ENCODE data around the gene MOB2. TPM values are rescaled to one million over a fixed set of nuclear protein-coding genes. Genes with fewer than 3 reads are reported as not detected.
"Not testable (repeated sequence)": the region's sequence is repeated elsewhere in the genome, so short reads cannot be mapped to it uniquely, and the experiment has no call there.

The MOB2 gene
- total and polyA plus RNA-seq, 8 donors: 13.7 to 30.4 (median 18.2) TPM

DNA sequence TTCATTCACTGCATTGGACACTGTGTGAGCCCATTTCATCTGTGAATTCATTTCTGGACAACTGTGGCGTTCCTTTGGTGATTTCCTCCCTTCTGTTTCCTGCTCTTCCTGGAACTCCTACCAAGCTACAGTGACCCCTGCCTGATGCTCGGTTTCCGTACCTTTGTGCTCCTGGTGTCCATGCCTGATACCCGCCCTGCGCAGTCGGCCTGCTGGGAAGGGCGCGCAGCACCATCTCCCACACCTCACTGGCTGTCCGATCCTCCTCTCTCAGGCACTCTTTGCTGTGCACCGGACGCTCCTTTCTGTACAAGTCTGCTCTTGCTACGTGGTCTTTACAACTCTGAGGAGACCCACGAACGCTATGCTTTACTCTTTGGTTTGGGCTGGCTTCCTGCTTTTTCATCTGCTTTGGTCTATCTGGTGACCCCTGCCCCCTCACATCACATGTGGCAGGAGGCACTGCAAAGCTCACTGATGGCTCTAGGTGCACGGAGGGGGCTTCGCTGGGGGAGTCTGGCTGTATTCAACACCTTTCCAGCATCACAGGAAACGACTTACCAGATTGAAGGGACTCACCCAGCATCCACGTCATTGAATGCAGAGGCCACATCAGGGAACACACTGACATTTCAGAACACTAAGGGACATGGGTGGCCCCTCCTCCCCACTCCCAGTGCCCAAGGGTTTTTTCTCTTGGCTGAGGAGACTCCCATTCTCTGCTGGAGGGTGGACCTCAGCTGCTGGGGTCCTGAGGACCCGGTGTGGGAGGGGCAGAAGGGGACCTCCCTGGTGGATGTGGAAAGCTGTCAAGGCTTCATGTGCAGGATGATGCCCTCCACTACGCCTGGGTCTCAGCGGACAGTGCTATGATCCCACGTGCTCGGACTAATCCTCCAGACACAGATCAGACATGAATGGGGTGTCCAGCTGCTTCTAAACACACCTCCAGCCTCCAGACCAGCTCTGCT is 27.0 kb upstream of the MOB2 start:
- DNase-seq (no peak), FAIRE-seq (no peak), ATAC-seq (no peak)
- WGBS, 2 donors: 79 to 86% methylated on average over 23 of the region's 23 CpGs
- Histone ChIP-seq H3K36me3 (no peaks in the 10 kb centered on the region), H3K27me3 (no peaks in the 10 kb centered on the region), H3K4me3 (no peak overlapping the region), H3K9me3 (no peaks in the 10 kb centered on the region), H3K4me1 (peaks cover 4 to 8% (median 4%) of the 10 kb centered on the region in 3 donors), H3K27ac (no peak overlapping the region)
- TF ChIP-seq CTCF (IDR thresholded peaks at IDR 0.05): no peak
- intact Hi-C loops (cut with DNase I): loop anchor here in 1 of 3 donors (2.0 kb wide), 1 partner anchor 311 kb away; no protein-coding TSS in a partner anchor

GRCh38 chr11:1512531-1513258 is 26.1 kb upstream of the MOB2 start:
- DNase-seq, FAIRE-seq: not testable (repeated sequence)

GRCh38 chr11:1511937-1512496 is 25.4 kb upstream of the MOB2 start:
- H3K4me1 ChIP-seq: peaks cover 4 to 8% (median 4%) of the 10 kb centered on the region in 3 donors

More at GRCh38 chr11:1512531-1513258, 26.1 kb upstream of the MOB2 start:
- ATAC-seq; H3K4me1 ChIP-seq; H3K9me3 ChIP-seq; H3K27me3 ChIP-seq; H3K27ac ChIP-seq; H3K4me3 ChIP-seq; intact Hi-C loops (cut with DNase I); H3K36me3 ChIP-seq: not testable (repeated sequence)
- WGBS, 2 donors: 74 to 75% methylated on average over 9 of the region's 9 CpGs

DNA sequence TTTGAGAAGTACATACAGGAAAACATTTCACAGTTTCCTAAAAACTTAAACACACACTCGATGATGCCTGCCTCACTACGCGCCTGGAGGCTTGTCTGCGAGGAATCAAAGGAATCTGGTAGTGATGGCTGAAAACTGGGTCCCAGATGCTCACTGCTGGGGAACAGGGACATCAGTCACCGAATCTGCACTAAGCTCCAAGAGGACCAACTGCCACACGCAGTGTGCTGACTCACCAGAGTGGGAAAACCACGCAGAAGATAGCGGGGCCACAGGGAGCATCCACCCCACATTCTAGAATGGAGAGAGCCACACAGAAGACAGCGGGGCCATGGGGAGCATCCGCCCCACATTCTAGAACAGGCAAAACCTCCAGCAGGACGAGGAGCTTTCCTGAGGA is 24.3 kb upstream of the MOB2 start:
- no peak overlapping the region for H3K27ac ChIP-seq
- no peak overlapping the region for H3K4me3 ChIP-seq
- FAIRE-seq: no peak
- H3K9me3 ChIP-seq: no peaks in the 10 kb centered on the region
- ATAC-seq: no peak
- no peaks in the 10 kb centered on the region for H3K36me3 ChIP-seq
- H3K27me3 ChIP-seq: no peaks in the 10 kb centered on the region
- DNase-seq: no peak
- intact Hi-C loops (cut with DNase I): no loop called here
- peaks cover 4 to 8% (median 4%) of the 10 kb centered on the region in 3 donors for H3K4me1 ChIP-seq
- TF ChIP-seq CTCF (IDR thresholded peaks at IDR 0.05): no peak
- WGBS, 2 donors: 89 to 90% methylated on average over 11 of the region's 11 CpGs

More at GRCh38 chr11:1511937-1512496, 25.4 kb upstream of the MOB2 start:
- 86 to 90% methylated on average over 12 of the region's 12 CpGs for WGBS, 2 donors
- intact Hi-C loops (cut with DNase I): no loop called here
- Histone ChIP-seq H3K36me3 (no peaks in the 10 kb centered on the region), H3K27ac (no peak overlapping the region), H3K4me3 (no peak overlapping the region), H3K27me3 (no peaks in the 10 kb centered on the region), H3K9me3 (no peaks in the 10 kb centered on the region)
- DNase-seq (no peak), ATAC-seq (no peak), FAIRE-seq (no peak)
- no peak for TF ChIP-seq CTCF (IDR thresholded peaks at IDR 0.05)

GRCh38 chr11:1510351-1510750 is 23.8 kb upstream of the MOB2 start:
- H3K27me3 ChIP-seq; H3K9me3 ChIP-seq; ATAC-seq; H3K4me3 ChIP-seq; DNase-seq; H3K27ac ChIP-seq; intact Hi-C loops (cut with DNase I); FAIRE-seq; H3K4me1 ChIP-seq; H3K36me3 ChIP-seq: not testable (repeated sequence)
- WGBS, 2 donors: 80 to 89% methylated on average over 13 to 15 of the region's 18 CpGs

All from pancreas (tissue), 10 donors.